GM18499 (cell line): ENCODE results near the gene NREP.

Experiments
- ATAC-seq: cut with Tn5 transposase; IDR thresholded peaks from one replicate; pipeline ENCODE4 v1.9.1; 2021; ENCODE audit warnings: moderate number of reproducible peaks; ENCODE audit not compliant: insufficient read depth, unreplicated experiment

NREP gene

DNA sequence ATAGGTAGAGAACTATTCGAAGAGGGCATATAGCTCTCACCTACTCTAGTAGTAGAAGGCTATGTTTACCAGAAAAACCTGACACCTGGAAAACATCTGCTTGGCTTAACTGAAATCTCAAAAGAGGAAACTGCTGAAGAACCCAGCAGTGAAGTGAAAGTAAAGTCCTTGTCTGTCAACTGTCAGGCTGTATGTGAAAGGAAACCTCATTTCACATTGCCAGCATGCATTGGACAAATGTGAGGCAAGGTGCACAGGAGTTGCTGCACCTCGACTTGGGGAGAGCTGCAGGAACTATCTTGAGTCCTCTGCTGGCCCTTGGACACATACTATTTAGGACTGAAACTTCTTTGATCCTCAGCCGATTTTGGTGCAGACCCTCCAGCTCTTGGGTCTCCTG, 53.3 kb downstream of the NREP start:
- ATAC-seq, result peak; percentile 89

DNA sequence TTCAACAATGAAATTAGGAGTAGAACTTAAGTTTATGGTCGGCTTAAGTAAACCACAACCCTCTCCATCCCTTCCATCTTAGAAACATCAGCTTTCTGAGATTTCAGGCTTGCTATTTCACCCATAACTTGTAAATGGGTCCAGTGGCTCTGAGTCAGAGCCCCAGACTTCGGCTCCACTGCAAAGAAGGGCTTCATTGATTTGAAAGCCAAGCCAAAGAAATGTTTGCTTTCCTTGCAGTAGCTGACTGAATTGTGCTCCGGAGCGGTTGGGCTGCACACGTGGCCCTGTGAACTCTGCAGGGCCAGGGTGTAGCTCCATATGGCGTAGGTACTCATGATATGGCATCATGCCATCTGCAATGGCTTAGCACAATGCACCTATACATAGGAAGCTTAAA, 57.0 kb downstream of the NREP start:
- no peak for ATAC-seq

DNA sequence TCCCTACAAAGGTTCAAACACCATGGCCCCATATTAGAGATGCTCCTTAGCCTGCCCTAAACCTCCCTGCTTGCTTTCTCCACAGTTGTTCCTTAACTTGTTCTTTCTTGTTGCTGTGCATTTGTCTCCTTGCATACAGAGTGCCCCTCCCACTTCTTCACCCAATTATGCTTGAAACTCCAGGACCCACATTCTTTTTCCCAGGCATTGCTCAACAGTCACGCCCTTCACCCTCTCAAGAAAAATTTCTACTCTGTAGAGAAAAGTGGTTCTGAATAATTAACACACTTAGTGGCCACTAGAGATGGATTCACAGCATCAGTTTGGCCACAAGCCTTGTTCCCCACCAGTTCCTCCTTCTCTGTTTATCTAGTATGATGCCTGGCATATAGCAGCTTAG, 57.7 kb downstream of the NREP start:
- ATAC-seq, result no peak

DNA sequence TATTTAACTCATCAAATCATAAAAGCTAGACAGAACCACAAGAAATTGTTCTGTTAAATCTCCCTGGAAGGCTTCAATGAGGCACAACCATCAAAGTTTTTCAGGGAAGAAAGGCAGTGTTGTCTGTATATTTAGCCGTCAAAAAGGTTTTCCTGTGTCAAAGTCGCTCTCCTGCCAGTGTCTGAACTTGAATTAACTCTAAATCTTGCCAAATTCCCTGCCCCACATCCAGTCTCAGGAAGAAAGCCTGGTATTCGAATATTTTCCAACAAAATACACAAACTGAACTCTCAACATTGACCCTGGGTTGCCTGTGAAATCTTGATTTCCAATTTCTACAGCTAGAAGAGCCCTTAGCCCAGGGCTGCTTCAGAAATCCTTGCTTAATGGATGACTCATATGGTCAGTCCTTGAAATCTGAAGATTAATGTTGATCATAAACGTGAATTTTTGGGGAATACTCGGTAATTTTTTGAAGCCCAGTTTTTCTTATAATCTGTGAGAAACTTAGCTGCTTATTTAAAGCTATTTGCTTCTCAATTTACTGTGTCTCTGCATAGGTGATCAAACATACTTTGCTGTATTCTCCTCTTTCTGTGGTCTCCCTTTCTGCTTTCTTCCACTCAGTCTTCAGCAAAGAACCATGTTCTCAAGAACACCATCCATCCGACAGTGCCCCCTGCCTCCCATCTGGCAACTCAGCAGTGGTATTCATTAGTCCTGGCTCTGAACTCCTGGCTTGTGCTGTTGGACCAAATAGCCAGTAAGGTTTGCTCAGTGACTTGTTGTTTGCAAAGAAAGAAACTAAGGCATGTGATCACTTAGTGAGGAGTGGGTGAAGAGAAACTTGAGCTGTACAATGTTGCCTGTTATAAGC, 58.9 kb downstream of the NREP start:
- no peak for ATAC-seq

DNA sequence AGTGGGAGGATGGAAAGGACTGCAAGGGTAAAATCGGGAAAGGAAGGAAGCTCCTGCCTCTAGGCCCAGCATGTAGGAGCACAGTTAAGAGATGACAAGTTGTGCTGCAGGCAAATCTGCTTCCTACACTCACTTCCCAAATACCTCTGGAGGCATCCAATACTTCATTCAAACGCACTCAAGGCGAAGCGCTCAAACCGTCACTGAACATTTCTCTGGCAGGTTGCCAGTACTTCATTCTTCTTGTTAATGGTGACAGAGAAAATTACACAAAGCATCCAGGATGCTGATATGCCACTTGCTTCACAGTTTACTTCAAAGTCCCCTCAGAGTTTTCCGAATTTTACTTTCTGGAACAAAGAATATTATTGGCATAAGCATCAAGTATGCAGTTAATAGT, 59.8 kb downstream of the NREP start:
- ATAC-seq, result no peak

DNA sequence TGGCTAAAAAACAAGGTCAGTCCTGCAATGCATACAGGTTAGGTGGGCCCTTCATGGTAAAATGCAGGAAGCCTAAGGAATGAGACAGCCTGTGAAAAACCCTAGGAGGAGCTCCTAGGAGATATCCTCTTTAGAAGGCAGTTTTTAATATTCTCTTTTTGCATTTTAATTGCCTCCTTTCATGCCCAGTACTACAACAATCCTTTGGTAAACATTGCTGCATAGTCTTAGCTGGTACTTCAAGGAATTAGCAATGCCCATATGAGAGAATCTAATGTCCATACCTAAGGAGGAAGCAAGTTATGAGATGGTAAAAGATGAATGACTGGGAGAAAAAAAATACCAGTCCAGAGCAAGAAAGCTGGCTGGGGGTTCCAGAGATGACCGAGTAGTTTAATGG, 61.0 kb downstream of the NREP start:
- ATAC-seq, result no peak

DNA sequence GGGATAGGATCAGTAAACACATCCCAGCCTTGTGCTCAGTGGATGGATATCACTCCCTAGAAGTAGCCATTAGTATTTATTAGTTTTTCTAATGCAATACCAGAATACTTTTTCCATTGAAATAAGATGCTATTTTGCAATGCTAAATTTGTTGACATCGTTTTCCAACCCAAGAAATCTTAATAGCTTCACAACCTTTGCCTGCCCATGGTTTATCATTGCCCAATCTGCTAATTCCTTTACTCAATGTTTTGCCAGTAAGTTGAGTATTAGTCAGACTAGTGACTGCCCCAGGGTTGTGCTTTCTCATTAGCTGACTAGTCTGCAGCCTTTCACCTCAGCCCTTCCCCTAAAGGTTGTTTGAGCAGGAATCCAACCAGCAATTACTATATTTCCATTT, 62.9 kb downstream of the NREP start:
- ATAC-seq, result no peak

DNA sequence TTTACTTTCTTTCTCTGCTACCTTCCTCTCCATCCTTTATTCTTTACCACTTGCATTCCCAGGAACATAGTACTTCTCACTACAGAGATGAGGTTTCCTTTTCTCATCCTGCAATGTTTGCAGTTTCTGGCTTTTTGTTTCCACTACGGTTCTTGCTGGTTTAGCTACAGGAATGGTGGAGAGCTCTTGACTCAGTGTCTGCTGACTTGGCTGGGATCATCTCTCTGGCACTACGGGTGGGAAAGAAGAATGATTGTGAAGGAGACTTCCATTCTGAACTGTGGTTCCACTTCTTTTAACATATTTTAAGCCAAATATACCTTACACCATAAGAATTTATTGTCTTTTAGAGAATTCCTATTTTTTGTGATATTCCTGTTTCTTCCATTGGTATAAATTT, 65.1 kb downstream of the NREP start:
- no peak for ATAC-seq

DNA sequence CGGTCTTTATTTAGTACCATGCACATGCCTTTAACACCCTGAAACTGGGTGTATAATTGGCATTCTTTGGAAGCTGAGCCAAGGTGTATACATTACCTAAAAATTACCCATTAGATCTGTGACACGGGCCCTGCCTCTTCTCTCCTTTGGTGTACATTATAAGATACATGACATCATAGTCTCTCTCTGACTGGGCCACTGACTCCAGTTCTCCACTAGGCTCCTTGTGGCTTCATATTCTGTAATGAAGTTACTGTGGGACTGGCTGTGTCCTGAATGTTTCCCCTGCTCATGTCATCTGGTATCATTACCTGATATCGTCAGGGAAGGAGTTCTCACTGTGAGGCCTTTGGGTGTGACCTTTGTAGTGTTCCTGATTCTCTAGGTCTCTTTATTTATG, 65.5 kb downstream of the NREP start:
- ATAC-seq, result no peak

DNA sequence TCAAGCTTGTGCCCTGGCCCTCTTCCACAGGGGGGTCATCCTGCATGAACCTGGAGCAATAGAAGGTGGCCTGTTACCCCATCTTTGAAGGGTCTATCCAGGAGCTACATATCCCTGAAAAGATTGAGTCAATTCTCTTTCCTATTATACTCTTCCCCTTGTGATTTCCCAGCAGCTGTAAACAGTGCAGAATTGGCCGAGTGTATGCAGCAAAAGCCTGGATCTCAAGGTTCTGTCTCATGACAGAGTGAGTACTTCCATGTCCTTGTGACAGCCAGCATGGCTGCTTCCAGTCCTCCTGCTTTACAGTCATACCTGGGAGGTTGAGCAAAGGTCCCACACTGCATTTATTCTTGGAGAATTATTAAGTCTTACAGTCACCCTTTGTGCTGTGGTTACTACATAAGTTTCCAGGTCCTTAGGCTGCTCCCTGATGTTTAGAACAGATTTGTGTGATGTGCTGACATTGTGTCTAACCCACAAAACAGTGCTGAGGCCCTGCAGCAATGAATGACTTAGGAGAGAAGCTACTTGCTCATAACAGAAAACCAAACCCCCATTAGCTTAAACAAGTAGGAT, 67.5 kb downstream of the NREP start:
- ATAC-seq, result no peak

DNA sequence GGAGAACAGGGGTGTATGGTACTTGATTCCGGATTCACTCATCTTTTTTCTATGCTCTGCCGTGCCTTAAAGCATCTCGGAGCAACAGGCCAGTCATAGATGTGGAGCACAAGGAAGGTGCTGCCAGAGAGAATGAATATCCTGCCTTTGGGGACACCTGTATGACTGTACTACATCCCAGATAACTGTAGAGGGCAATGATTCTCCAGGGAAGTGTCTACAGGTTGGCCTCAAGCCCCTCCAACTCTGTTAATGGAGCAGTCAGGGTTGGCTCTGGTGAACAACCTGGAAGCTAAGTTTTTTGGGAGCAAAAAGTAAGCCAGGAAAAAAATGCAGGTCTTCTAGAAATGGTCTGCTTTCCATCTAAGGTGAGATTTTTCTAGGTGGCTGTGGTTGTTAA, 71.0 kb downstream of the NREP start:
- ATAC-seq, result no peak

DNA sequence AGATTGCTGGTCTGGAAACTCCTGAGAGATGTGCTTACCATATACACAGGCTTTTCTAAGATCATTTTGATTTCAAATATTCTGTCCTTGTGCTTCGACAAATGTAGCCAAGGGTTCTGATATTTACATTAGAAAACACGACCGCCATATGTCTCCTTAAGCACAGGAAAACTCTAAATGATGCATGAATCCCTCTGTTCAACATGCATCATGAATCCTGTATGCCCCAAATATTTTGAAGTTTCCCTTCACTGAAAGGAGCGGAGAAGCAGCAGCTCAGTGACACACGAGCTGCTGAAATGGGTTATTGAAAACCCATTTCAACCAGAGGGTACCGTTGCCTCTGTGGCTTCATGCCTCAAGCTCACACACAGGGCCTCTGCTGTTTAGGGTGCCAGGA, 74.4 kb downstream of the NREP start:
- no peak for ATAC-seq

DNA sequence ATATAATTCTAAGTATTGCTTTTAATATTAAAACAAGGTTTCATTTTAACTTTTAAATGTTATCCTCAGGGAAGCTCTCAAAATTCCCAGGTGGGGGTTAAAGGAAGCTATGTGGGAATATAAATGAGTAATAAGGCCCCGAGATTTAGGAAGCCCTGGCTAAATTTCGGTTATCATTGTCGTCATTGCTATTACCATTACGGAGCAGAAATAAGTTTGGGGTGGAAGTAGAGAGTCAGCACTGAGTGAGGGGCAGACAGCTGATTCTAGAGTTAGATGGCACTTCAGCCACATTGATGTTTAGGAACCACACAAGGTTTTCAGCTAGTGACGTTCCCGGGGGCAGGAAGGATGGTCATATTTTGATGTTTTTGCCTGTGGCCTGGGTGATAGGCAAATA, 74.9 kb downstream of the NREP start:
- no peak for ATAC-seq

DNA sequence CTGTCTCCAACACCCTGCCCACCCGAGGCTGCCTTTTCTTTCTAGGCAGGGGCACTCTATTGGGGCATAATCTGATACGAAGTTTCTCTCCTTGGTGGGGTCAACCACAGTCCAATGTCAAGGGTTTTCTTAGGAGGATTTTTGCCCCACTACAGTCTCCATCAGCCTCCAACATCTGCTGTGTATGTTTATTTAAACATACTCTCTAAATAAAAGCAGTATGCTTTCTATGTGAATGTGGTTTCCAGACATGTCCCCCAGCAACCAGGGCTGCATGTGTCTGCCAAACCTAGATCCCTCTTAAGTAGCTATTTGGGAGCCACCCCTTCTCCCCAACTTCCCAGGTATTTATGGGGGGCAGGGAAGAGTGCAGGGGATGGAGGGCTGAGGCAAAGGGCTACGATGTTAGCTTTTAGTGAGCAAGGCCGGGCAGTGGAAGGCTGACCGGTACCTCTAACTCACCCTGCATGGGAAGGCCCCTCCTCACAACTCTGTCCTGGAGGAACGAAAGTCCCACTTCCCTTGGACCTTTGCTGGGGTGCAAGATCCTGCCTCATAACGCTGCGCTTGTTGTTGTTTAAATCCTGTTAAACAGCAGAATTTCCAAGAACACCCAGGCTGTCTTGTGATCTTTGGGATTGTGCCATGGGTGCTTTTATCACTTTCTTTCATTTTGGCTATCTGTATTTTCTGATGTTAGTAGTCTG, 75.4 kb downstream of the NREP start:
- no peak for ATAC-seq

DNA sequence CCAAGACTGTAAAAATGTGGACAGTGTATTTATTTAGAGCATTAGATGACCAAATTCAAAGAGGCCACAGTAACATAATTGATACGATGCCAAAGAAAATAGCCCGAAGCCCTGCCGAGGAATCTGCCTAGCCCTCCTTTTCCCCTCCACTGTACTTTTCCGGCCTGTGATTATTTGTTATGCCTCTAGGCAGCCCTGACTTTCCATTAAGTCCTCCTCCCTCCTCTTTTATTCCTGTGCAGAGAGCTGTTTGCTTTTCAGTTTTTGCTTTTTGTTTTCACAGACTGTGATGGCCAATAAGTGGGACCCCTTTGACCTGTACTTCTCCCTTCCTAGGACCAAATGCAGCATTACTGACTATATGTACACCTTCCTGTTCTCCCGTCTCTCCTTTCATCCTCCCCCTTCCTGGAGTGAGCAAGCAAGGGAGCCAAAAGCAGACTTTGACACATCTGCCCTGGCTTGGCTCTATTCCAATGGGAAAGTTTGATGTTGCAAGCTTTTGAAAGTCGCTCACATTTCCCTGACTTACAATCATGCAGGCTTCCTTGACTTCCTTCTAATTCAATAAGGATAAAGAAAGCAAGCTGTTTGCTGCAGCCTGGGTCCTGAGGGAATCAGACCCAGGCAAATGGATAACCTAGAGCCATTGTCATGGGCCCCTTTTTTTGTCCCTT, 76.1 kb downstream of the NREP start:
- ATAC-seq, result no peak

DNA sequence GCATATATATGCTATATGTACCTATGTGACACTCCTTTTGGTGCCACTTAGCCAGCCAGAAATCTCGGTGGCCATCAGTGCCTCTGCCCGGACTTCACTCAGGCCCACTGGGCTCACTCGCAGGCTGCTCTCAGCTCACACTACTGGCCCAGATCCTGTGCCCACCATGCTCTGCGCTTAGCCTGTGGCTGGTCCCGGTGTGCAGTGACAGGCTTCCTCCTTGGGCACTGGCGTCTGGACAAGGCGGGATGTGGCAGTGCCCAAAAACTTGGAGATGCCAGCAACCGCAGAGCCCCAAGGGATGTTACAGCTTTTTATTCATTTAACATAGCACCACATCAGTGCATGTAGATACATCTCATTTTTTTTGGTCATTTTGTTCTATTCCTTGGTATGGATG, 77.4 kb downstream of the NREP start:
- no peak for ATAC-seq
